ENCODE measurements around the gene WNT16.
A peak's percentile ranks its signal among the peaks of the same experiment; 100 is the strongest.

- TF ChIP-seq, protein P1, sequence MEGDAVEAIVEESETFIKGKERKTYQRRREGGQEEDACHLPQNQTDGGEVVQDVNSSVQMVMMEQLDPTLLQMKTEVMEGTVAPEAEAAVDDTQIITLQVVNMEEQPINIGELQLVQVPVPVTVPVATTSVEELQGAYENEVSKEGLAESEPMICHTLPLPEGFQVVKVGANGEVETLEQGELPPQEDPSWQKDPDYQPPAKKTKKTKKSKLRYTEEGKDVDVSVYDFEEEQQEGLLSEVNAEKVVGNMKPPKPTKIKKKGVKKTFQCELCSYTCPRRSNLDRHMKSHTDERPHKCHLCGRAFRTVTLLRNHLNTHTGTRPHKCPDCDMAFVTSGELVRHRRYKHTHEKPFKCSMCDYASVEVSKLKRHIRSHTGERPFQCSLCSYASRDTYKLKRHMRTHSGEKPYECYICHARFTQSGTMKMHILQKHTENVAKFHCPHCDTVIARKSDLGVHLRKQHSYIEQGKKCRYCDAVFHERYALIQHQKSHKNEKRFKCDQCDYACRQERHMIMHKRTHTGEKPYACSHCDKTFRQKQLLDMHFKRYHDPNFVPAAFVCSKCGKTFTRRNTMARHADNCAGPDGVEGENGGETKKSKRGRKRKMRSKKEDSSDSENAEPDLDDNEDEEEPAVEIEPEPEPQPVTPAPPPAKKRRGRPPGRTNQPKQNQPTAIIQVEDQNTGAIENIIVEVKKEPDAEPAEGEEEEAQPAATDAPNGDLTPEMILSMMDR (IDR thresholded peaks at IDR 0.05; ENCODE audit: low read depth, low read length, poor library complexity, severe bottlenecking) = peak; percentile 41
- no peak for TF ChIP-seq EZH2phosphoT487 (IDR thresholded peaks at IDR 0.05; ENCODE audit: borderline replicate concordance, low read length)
Measured at GRCh38 chr7:121337398-121337797, 8.6 kb downstream of the WNT16 start.
